ENCODE results near the gene LRP1-AS. TPM values are rescaled to one million over a fixed set of nuclear protein-coding genes. Genes with fewer than 3 reads are reported as not detected.
A peak's percentile ranks its signal among the peaks of the same experiment; 100 is the strongest.

LRP1-AS gene
- total RNA-seq, 2 donors from 2014 or later, result not detected

- H3K27me3 Mint-ChIP-seq, result no peaks in the 10 kb centered on the region
- no peaks in the 10 kb centered on the region for H3K9me3 Mint-ChIP-seq
- H3K4me3 Mint-ChIP-seq, result no peak overlapping the region
- ATAC-seq, result no peak
- H3K4me1 Mint-ChIP-seq (ENCODE audit: low read depth in 2 of 2), result peaks cover 19% of the 10 kb centered on the region in 2 donors
- DNase-seq (ENCODE audit: low spot score), result no peak
- H3K36me3 Mint-ChIP-seq, result no peaks in the 10 kb centered on the region
- H3K27ac Mint-ChIP-seq, result no peak overlapping the region
Observed at GRCh38 chr12:57161491-57161890, 14.1 kb upstream of the LRP1-AS start.

GRCh38 chr12:57160741-57161140 lies 13.3 kb upstream of the LRP1-AS start:
- Mint-ChIP-seq H3K9me3 (no peaks in the 10 kb centered on the region), H3K4me3 (no peak overlapping the region), H3K4me1 (ENCODE audit: low read depth in 2 of 2) (peaks cover 20% of the 10 kb centered on the region in 2 donors), H3K27me3 (no peaks in the 10 kb centered on the region), H3K27ac (no peak overlapping the region), H3K36me3 (no peaks in the 10 kb centered on the region)
- DNase-seq (ENCODE audit: low spot score), result no peak
- ATAC-seq, result no peak

- H3K4me3 Mint-ChIP-seq, result no peak overlapping the region
- peaks cover 0 to 3% of the 10 kb centered on the region in 2 donors for H3K27me3 Mint-ChIP-seq
- ATAC-seq, result no peak
- H3K27ac Mint-ChIP-seq, result no peak overlapping the region
- H3K4me1 Mint-ChIP-seq (ENCODE audit: low read depth in 2 of 2), result peaks cover 20% of the 10 kb centered on the region in 2 donors
- H3K9me3 Mint-ChIP-seq, result no peaks in the 10 kb centered on the region
- no peaks in the 10 kb centered on the region for H3K36me3 Mint-ChIP-seq
- DNase-seq (ENCODE audit: low spot score), result no peak
Observed at GRCh38 chr12:57160040-57160439, 12.6 kb upstream of the LRP1-AS start.

GRCh38 chr12:57159311-57159710 lies 11.9 kb upstream of the LRP1-AS start:
- peaks cover 20% of the 10 kb centered on the region in 2 donors for H3K4me1 Mint-ChIP-seq (ENCODE audit: low read depth in 2 of 2)

GRCh38 chr12:57158665-57159064 lies 11.2 kb upstream of the LRP1-AS start:
- Mint-ChIP-seq H3K9me3 (no peaks in the 10 kb centered on the region), H3K36me3 (no peaks in the 10 kb centered on the region), H3K4me3 (no peak overlapping the region), H3K4me1 (ENCODE audit: low read depth in 2 of 2) (peaks cover 20% of the 10 kb centered on the region in 2 donors), H3K27ac (no peak overlapping the region), H3K27me3 (peaks cover 0 to 3% of the 10 kb centered on the region in 2 donors)
- DNase-seq (ENCODE audit: low spot score) (no peak), ATAC-seq (no peak)

More at GRCh38 chr12:57159311-57159710, 11.9 kb upstream of the LRP1-AS start:
- H3K4me3 Mint-ChIP-seq, result no peak overlapping the region
- DNase-seq (ENCODE audit: low spot score) (no peak), ATAC-seq (no peak)
- no peaks in the 10 kb centered on the region for H3K36me3 Mint-ChIP-seq
- peaks cover 0 to 3% of the 10 kb centered on the region in 2 donors for H3K27me3 Mint-ChIP-seq
- no peak overlapping the region for H3K27ac Mint-ChIP-seq
- H3K9me3 Mint-ChIP-seq, result no peaks in the 10 kb centered on the region

GRCh38 chr12:57158186-57158585 lies 10.8 kb upstream of the LRP1-AS start:
- no peak for DNase-seq (ENCODE audit: low spot score)
- Mint-ChIP-seq H3K4me3 (peak overlapping the region; percentile 68), H3K27ac (peak overlapping the region in 1 of 2 donors; percentile 19), H3K9me3 (no peaks in the 10 kb centered on the region), H3K4me1 (ENCODE audit: low read depth in 2 of 2) (peaks cover 20% of the 10 kb centered on the region in 2 donors), H3K36me3 (no peaks in the 10 kb centered on the region), H3K27me3 (peaks cover 0 to 3% of the 10 kb centered on the region in 2 donors)
- no peak for ATAC-seq

- H3K4me1 Mint-ChIP-seq (ENCODE audit: low read depth in 2 of 2), result peaks cover 20% of the 10 kb centered on the region in 2 donors
- ATAC-seq (peak in 1 of 2 donors; percentile 68), DNase-seq (ENCODE audit: low spot score) (no peak)
- peak overlapping the region in 1 of 2 donors; percentile 19 for H3K27ac Mint-ChIP-seq
- no peaks in the 10 kb centered on the region for H3K36me3 Mint-ChIP-seq
- H3K27me3 Mint-ChIP-seq, result peaks cover 0 to 3% of the 10 kb centered on the region in 2 donors
- no peaks in the 10 kb centered on the region for H3K9me3 Mint-ChIP-seq
- peak overlapping the region; percentile 68 for H3K4me3 Mint-ChIP-seq
Observed at GRCh38 chr12:57157588-57158173, 10.3 kb upstream of the LRP1-AS start.

- DNase-seq (ENCODE audit: low spot score) (no peak), ATAC-seq (peak in 1 of 2 donors; percentile 37)
- no peaks in the 10 kb centered on the region for H3K36me3 Mint-ChIP-seq
- H3K9me3 Mint-ChIP-seq, result no peaks in the 10 kb centered on the region
- H3K4me3 Mint-ChIP-seq, result peak overlapping the region; percentile 37
- H3K4me1 Mint-ChIP-seq (ENCODE audit: low read depth in 2 of 2), result peaks cover 20% of the 10 kb centered on the region in 2 donors
- peaks cover 0 to 3% of the 10 kb centered on the region in 2 donors for H3K27me3 Mint-ChIP-seq
- peak overlapping the region; percentile 19 to 57 for H3K27ac Mint-ChIP-seq
Observed at GRCh38 chr12:57156701-57157403, 9.4 kb upstream of the LRP1-AS start.

GRCh38 chr12:57154804-57155434 lies 7.5 kb upstream of the LRP1-AS start:
- H3K9me3 Mint-ChIP-seq, result no peaks in the 10 kb centered on the region
- peaks cover 17 to 20% of the 10 kb centered on the region in 2 donors for H3K4me1 Mint-ChIP-seq (ENCODE audit: low read depth in 2 of 2)
- H3K4me3 Mint-ChIP-seq, result no peak overlapping the region
- H3K27me3 Mint-ChIP-seq, result peaks cover 0 to 3% of the 10 kb centered on the region in 2 donors
- H3K36me3 Mint-ChIP-seq, result no peaks in the 10 kb centered on the region
- no peak for DNase-seq (ENCODE audit: low spot score)
- H3K27ac Mint-ChIP-seq, result no peak overlapping the region
- no peak for ATAC-seq

GRCh38 chr12:57154076-57154475 lies 6.7 kb upstream of the LRP1-AS start:
- no peaks in the 10 kb centered on the region for H3K9me3 Mint-ChIP-seq
- no peak overlapping the region for H3K4me3 Mint-ChIP-seq
- no peak overlapping the region for H3K27ac Mint-ChIP-seq
- H3K4me1 Mint-ChIP-seq (ENCODE audit: low read depth in 2 of 2), result peaks cover 17 to 20% of the 10 kb centered on the region in 2 donors
- ATAC-seq (no peak), DNase-seq (ENCODE audit: low spot score) (no peak)
- peaks cover 0 to 3% of the 10 kb centered on the region in 2 donors for H3K27me3 Mint-ChIP-seq
- H3K36me3 Mint-ChIP-seq, result no peaks in the 10 kb centered on the region

- H3K4me3 Mint-ChIP-seq, result no peak overlapping the region
- no peak overlapping the region for H3K27ac Mint-ChIP-seq
- H3K27me3 Mint-ChIP-seq, result peaks cover 0 to 3% of the 10 kb centered on the region in 2 donors
- ATAC-seq (no peak), DNase-seq (ENCODE audit: low spot score) (no peak)
- no peaks in the 10 kb centered on the region for H3K36me3 Mint-ChIP-seq
- no peaks in the 10 kb centered on the region for H3K9me3 Mint-ChIP-seq
- H3K4me1 Mint-ChIP-seq (ENCODE audit: low read depth in 2 of 2), result peaks cover 17 to 20% of the 10 kb centered on the region in 2 donors
Observed at GRCh38 chr12:57153415-57153997, 6.1 kb upstream of the LRP1-AS start.

GRCh38 chr12:57152639-57153038 lies 5.2 kb upstream of the LRP1-AS start:
- H3K27ac Mint-ChIP-seq, result no peak overlapping the region
- DNase-seq (ENCODE audit: low spot score) (no peak), ATAC-seq (no peak)
- no peaks in the 10 kb centered on the region for H3K36me3 Mint-ChIP-seq
- no peak overlapping the region for H3K4me3 Mint-ChIP-seq
- H3K27me3 Mint-ChIP-seq, result peaks cover 0 to 3% of the 10 kb centered on the region in 2 donors
- H3K4me1 Mint-ChIP-seq (ENCODE audit: low read depth in 2 of 2), result peaks cover 10 to 13% of the 10 kb centered on the region in 2 donors
- no peaks in the 10 kb centered on the region for H3K9me3 Mint-ChIP-seq

GRCh38 chr12:57151741-57152630 lies 4.6 kb upstream of the LRP1-AS start:
- no peak for DNase-seq (ENCODE audit: low spot score)
- no peak for ATAC-seq
- H3K4me3 Mint-ChIP-seq, result no peak overlapping the region
- no peaks in the 10 kb centered on the region for H3K9me3 Mint-ChIP-seq
- peaks cover 6% of the 10 kb centered on the region in 2 donors for H3K4me1 Mint-ChIP-seq (ENCODE audit: low read depth in 2 of 2)
- H3K36me3 Mint-ChIP-seq, result no peaks in the 10 kb centered on the region
- H3K27ac Mint-ChIP-seq, result no peak overlapping the region
- H3K27me3 Mint-ChIP-seq, result peaks cover 0 to 3% of the 10 kb centered on the region in 2 donors

Measured in natural killer cell treated with Interleukin-12 subunit alpha and Interleukin-12 subunit beta and Interleukin-15 and Interleukin-18, amount 100 ng/mL, for 72 hours (primary cell).